H1 (cell line): ENCODE results near the gene NEK11. TPM values are rescaled to one million over a fixed set of nuclear protein-coding genes. Genes with fewer than 3 reads are reported as not detected.

Source experiments
- CTCF ChIA-PET: fragments of 300-600 bp; sonication (Branson Sonifier 250); formaldehyde crosslinking; loops from one replicate; lab custom pipeline; 2021; ENCODE audit not compliant: partially characterized antibody; lab: Charles Lee
- POLR2A ChIA-PET: fragments of 300-600 bp; sonication (Branson Sonifier 250); formaldehyde crosslinking; loops from one replicate; lab custom pipeline; 2021; ENCODE audit warnings: inconsistent platforms; ENCODE audit not compliant: partially characterized antibody; lab: Charles Lee
- DNase-seq, 2 experiments: peaks; one replicate each; pipeline versions ENCODE4 v3.0.0 to v3.0.0-alpha.2; 2010 to 2022; ENCODE audit warnings: low spot score in 2 of 2, low read depth in 1 of 2, mixed read lengths in 1 of 2
- FAIRE-seq: peaks from 2 replicates; lab custom pipeline; 2011; peaks lifted over from hg19 to GRCh38; lab: Jason Lieb, UNC
- H2AFZ ChIP-seq: 2 replicates; pipeline ENCODE4 v1.8.1; 2012; ENCODE audit warnings: low read length, inconsistent platforms
- H2AK5ac ChIP-seq: 2 replicates; pipeline ENCODE4 v1.6.1; 2013; ENCODE audit warnings: low read depth, low read length
- H2BK120ac ChIP-seq: replicated peaks from 2 replicates; pipeline ENCODE3; 2013; ENCODE audit warnings: low read depth, low read length, inconsistent platforms
- H2BK12ac ChIP-seq: 2 replicates; pipeline ENCODE4 v1.6.1; 2013; ENCODE audit warnings: low read depth, low read length
- H2BK15ac ChIP-seq: 2 replicates; pipeline ENCODE4 v1.6.1; 2013; ENCODE audit warnings: low read length
- H2BK20ac ChIP-seq: 2 replicates; pipeline ENCODE4 v1.6.1; 2013; ENCODE audit warnings: low read length
- H2BK5ac ChIP-seq: 2 replicates; pipeline ENCODE4 v1.6.1; 2013; ENCODE audit warnings: low read depth, low read length
- H3K14ac ChIP-seq: 2 replicates; pipeline ENCODE4 v1.6.1; 2013; ENCODE audit warnings: inconsistent platforms; ENCODE audit not compliant: insufficient read length
- H3K18ac ChIP-seq: 2 replicates; pipeline ENCODE4 v1.6.1; 2013; ENCODE audit warnings: low read length; ENCODE audit errors: extremely low read depth
- H3K23ac ChIP-seq: 2 replicates; pipeline ENCODE4 v1.6.1; 2013; ENCODE audit warnings: inconsistent platforms; ENCODE audit not compliant: insufficient read length
- H3K23me2 ChIP-seq: 2 replicates; pipeline ENCODE4 v1.6.1; 2013; ENCODE audit warnings: low read depth, low read length
- H3K27ac ChIP-seq: 2 replicates; pipeline ENCODE4 v1.6.1; 2011; ENCODE audit warnings: low read depth, low read length, inconsistent platforms
- H3K27me3 ChIP-seq, 4 experiments: replicated peaks in 1 of 4; 1 replicate in 1 of 4; 2 replicates in 3 of 4; pipeline versions ENCODE4 v1.6.1 to v1.8.1; 2011 to 2013; ENCODE audit warnings: low read length in 3 of 4, mild to moderate bottlenecking in 3 of 4, inconsistent platforms in 2 of 4, mixed read lengths in 2 of 4, moderate library complexity in 1 of 4; ENCODE audit not compliant: control insufficient read depth in 3 of 4, insufficient read depth in 3 of 4; ENCODE audit errors: extremely low read depth in 1 of 4
- H3K36me3 ChIP-seq, 4 experiments: 2 replicates each; pipeline versions ENCODE4 v1.6.1 to v1.8.1; 2011 to 2013; ENCODE audit warnings: mild to moderate bottlenecking in 4 of 4, low read length in 3 of 4, moderate library complexity in 2 of 4, control low read depth in 1 of 4, inconsistent platforms in 1 of 4; ENCODE audit not compliant: insufficient read depth in 4 of 4, control insufficient read depth in 2 of 4
- H3K4ac ChIP-seq: replicated peaks from 2 replicates; pipeline ENCODE3; 2013; ENCODE audit warnings: low read length, low read depth, mixed read lengths, inconsistent platforms; ENCODE audit not compliant: insufficient read length
- H3K4me1 ChIP-seq, 4 experiments: replicated peaks in 1 of 4; 1 replicate in 1 of 4; 2 replicates in 3 of 4; pipeline versions ENCODE4 v1.6.1 to v1.8.1; 2011 to 2013; ENCODE audit warnings: low read length in 3 of 4, inconsistent platforms in 2 of 4, mixed read lengths in 1 of 4; ENCODE audit not compliant: insufficient read depth in 4 of 4, control insufficient read depth in 3 of 4
- H3K4me2 ChIP-seq, 2 experiments: 2 replicates each; pipeline versions ENCODE4 v1.6.1 to v1.8.1; 2011 to 2013; ENCODE audit warnings: low read depth in 2 of 2, low read length in 2 of 2, control low read depth in 1 of 2, inconsistent platforms in 1 of 2, mild to moderate bottlenecking in 1 of 2; ENCODE audit not compliant: insufficient read depth in 1 of 2
- H3K4me3 ChIP-seq, 4 experiments: fragments of 200-600, 300-600 bp in 1 of 4; sonication (generic), shearing (Covaris generic), sonication (Bioruptor Twin) in 1 of 4; 2 replicates each; pipeline versions ENCODE4 v1.5.1 to v1.8.1; 2011 to 2016; ENCODE audit warnings: low read length in 4 of 4, low read depth in 3 of 4, control low read depth in 2 of 4, inconsistent platforms in 2 of 4, mild to moderate bottlenecking in 2 of 4, mixed read lengths in 1 of 4, moderate library complexity in 1 of 4; ENCODE audit not compliant: insufficient read depth in 2 of 4; ENCODE audit errors: extremely low read depth in 1 of 4
- H3K56ac ChIP-seq: replicated peaks from 2 replicates; pipeline ENCODE3; 2013; ENCODE audit warnings: low read depth, mild to moderate bottlenecking, mixed read lengths, low read length, inconsistent platforms; ENCODE audit not compliant: insufficient read length
- H3K79me1 ChIP-seq: 2 replicates; pipeline ENCODE4 v1.6.1; 2013; ENCODE audit warnings: low read depth, low read length, control low read depth
- H3K79me2 ChIP-seq, 2 experiments: 2 replicates each; pipeline versions ENCODE4 v1.6.1 to v1.8.1; 2012 to 2013; ENCODE audit warnings: low read length in 2 of 2, mild to moderate bottlenecking in 2 of 2, inconsistent platforms in 1 of 2; ENCODE audit not compliant: insufficient read depth in 2 of 2, control insufficient read depth in 1 of 2
- H3K9ac ChIP-seq, 4 experiments: replicated peaks in 1 of 4; 1 replicate in 1 of 4; 2 replicates in 3 of 4; pipeline versions ENCODE4 v1.6.1 to v1.8.1; 2011 to 2013; ENCODE audit warnings: low read depth in 3 of 4, low read length in 3 of 4, control low read depth in 2 of 4, mild to moderate bottlenecking in 2 of 4, moderate library complexity in 2 of 4, inconsistent platforms in 1 of 4; ENCODE audit errors: extremely low read depth in 1 of 4
- H3K9me3 ChIP-seq, 2 experiments: 2 replicates each; pipeline versions ENCODE4 v1.6.1 to v1.8.1; 2012 to 2013; ENCODE audit warnings: mild to moderate bottlenecking in 2 of 2, moderate library complexity in 2 of 2, control low read depth in 1 of 2, inconsistent platforms in 1 of 2, low read depth in 1 of 2, low read length in 1 of 2, mixed read lengths in 1 of 2; ENCODE audit not compliant: insufficient read depth in 2 of 2
- H4K20me1 ChIP-seq, 2 experiments: replicated peaks in 1 of 2; 2 replicates each; pipeline versions ENCODE3 to v1.8.1; 2011 to 2013; ENCODE audit warnings: inconsistent platforms in 2 of 2, low read length in 2 of 2, mild to moderate bottlenecking in 1 of 2; ENCODE audit not compliant: insufficient read depth in 2 of 2, control insufficient read depth in 1 of 2
- H4K5ac ChIP-seq: 2 replicates; pipeline ENCODE4 v1.6.1; 2013; ENCODE audit warnings: low read length, low read depth, mixed read lengths, inconsistent platforms; ENCODE audit not compliant: insufficient read length
- H4K8ac ChIP-seq: 2 replicates; pipeline ENCODE4 v1.8.0; 2013; ENCODE audit warnings: mild to moderate bottlenecking, moderate library complexity, low read length, inconsistent platforms; ENCODE audit not compliant: insufficient read depth; ENCODE audit errors: extremely low read depth
- H4K91ac ChIP-seq: replicated peaks from 2 replicates; pipeline ENCODE3; 2013; ENCODE audit warnings: low read length, mixed read lengths, inconsistent platforms; ENCODE audit not compliant: insufficient read length
- BACH1 ChIP-seq: IDR thresholded peaks from 2 replicates; pipeline ENCODE4 v1.6.1; 2012; ENCODE audit warnings: low read length, improper control_type of control experiment
- CHD1 ChIP-seq: IDR thresholded peaks from 2 replicates; pipeline ENCODE4 v1.6.1; 2012; ENCODE audit warnings: low read depth, low read length, improper control_type of control experiment
- POLR2A ChIP-seq, 2 experiments: IDR thresholded peaks; 1 replicate in 1 of 2; 2 replicates in 1 of 2; pipeline ENCODE4 v1.6.1; 2011; ENCODE audit warnings: low read depth in 2 of 2, low read length in 2 of 2, mild to moderate bottlenecking in 2 of 2; ENCODE audit errors: control extremely low read depth in 1 of 2
- POLR2AphosphoS5 ChIP-seq: IDR thresholded peaks from 2 replicates; pipeline ENCODE4 v1.6.1; 2011; ENCODE audit warnings: low read depth, low read length
- SIX5 ChIP-seq: IDR thresholded peaks from 2 replicates; pipeline ENCODE4 v1.6.1; 2011; ENCODE audit warnings: mild to moderate bottlenecking, low read depth, low read length
- TBP ChIP-seq: IDR thresholded peaks from 2 replicates; pipeline ENCODE4 v1.6.1; 2011; ENCODE audit warnings: low read depth, low read length, improper control_type of control experiment
- TCF12 ChIP-seq: IDR thresholded peaks from 2 replicates; pipeline ENCODE4 v1.6.1; 2011; ENCODE audit warnings: low read depth, mild to moderate bottlenecking, low read length
- WGBS, 2 experiments: shearing (Covaris generic) in 1 of 2; methylation state at CpG; one replicate each; pipeline versions ENCODE4 v1.1.6 to v1.1.7; 2013 to 2015; ENCODE audit warnings: low lambda C conversion rate in 2 of 2, mixed read lengths in 2 of 2, inconsistent platforms in 1 of 2, low coverage in 1 of 2, missing lambda C conversion rate in 1 of 2; ENCODE audit not compliant: insufficient replicate concordance in 2 of 2, insufficient coverage in 1 of 2, insufficient read length in 1 of 2; ENCODE audit errors: extremely low coverage in 1 of 2, missing lambda C conversion rate in 1 of 2; 5-methylcytosine and 5-hydroxymethylcytosine counted together
- polyA plus RNA-seq, 7 experiments: library from polyadenylated mRNA; depleted of rRNA in 3 of 7; stranded (reverse) in 5 of 7; unstranded in 2 of 7; fragments of >200 nt in 5 of 7; fragments of 200-250 nt in 2 of 7; gene quantifications; 1 replicate in 5 of 7; 2 replicates in 1 of 7; 4 replicates in 1 of 7; pipeline versions ENCODE4 v1.2.1 to v1.2.3, GENCODE V29; 2011 to 2013; ENCODE audit warnings: missing spikeins in 2 of 7, mixed read lengths in 2 of 7
- total RNA-seq: library from RNA; stranded (reverse); fragmentation: NEBNext Ultra II Directional; extraction: Animal tissue kit (Norgen Biotek cat#: 25700); gene quantifications from 2 replicates; pipeline ENCODE4 v1.2.1, GENCODE V29; 2021
- TF ChIP-seq, protein P1 (sequence below): IDR thresholded peaks from 2 replicates; pipeline ENCODE4 v1.6.1; 2012; ENCODE audit warnings: low read length, inconsistent platforms
- TF ChIP-seq, protein P2 (sequence below): IDR thresholded peaks from 2 replicates; pipeline ENCODE4 v1.6.1; 2011; ENCODE audit warnings: low read length, improper control_type of control experiment

The NEK11 gene
- total and polyA plus RNA-seq, 2 of the 8 experiments (the other 6 are each of a cell fraction or from before 2014, with no cell fraction given): 0.60 TPM; not detected in 1

DNA sequence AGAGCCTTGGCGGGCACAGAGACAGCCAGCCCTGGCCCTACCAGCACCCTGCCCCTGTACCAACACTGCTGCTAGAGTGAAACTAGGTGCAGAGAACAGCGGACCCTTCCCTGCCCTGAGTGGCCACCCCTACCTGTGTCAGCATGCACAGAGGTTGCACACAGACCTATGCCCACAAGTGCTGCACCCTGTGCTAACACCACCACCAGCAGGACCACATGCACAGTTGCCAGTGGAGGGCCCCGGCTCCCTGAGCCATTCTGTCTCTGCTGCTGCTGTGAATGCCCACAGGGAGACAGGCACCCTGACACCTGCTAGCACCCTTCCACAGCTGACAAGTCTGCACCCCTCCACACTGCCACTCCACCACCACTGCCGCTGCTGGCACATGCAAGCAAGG, 131.8 kb downstream of the NEK11 start:
- H4K5ac ChIP-seq: no peak overlapping the region
- no peak overlapping the region for H2BK120ac ChIP-seq
- H3K27ac ChIP-seq: no peak overlapping the region
- H3K36me3 ChIP-seq: no peaks in the 10 kb centered on the region
- no peak overlapping the region for H3K4me3 ChIP-seq
- no peak overlapping the region for H4K91ac ChIP-seq
- H3K79me2 ChIP-seq: no peaks in the 10 kb centered on the region
- 0 out of 2 replicates have a peak overlapping the region, but pooled peaks have one; percentile 75 for H2AK5ac ChIP-seq
- no peak overlapping the region for H3K9ac ChIP-seq
- H3K23ac ChIP-seq: no peak overlapping the region
- H2BK12ac ChIP-seq: peak overlapping the region; percentile 50; the same call in 1 of the 2 replicates
- no peak overlapping the region; the same call in 1 of the 2 replicates for H2BK15ac ChIP-seq
- H3K56ac ChIP-seq: no peak overlapping the region
- CTCF ChIA-PET: interaction anchor here (0.6 to 1.9 kb wide), 3 partner anchors 111 to 977 kb away, joined by 3 to 4 read pairs (median 3); no protein-coding TSS in a partner anchor
- 89% methylated on average over 4 of the region's 4 CpGs; no CpG with 5 or more reads in 1 of the 2 experiments for WGBS, 2 experiments
- POLR2A ChIA-PET: no interaction called here
- H3K23me2 ChIP-seq: no peaks in the 10 kb centered on the region
- H3K27me3 ChIP-seq: no peaks in the 10 kb centered on the region
- DNase-seq: no peak
- no peaks in the 10 kb centered on the region for H4K20me1 ChIP-seq
- H3K18ac ChIP-seq: no peak overlapping the region
- no peaks in the 10 kb centered on the region for H3K9me3 ChIP-seq
- H4K8ac ChIP-seq: peak overlapping the region; percentile 62
- H2AFZ ChIP-seq: no peak overlapping the region
- no peak overlapping the region for H2BK20ac ChIP-seq
- H2BK5ac ChIP-seq: peak overlapping the region; percentile 35; the same call in 1 of the 2 replicates
- H3K4ac ChIP-seq: no peak overlapping the region
- H3K4me2 ChIP-seq: no peak overlapping the region
- H3K79me1 ChIP-seq: no peaks in the 10 kb centered on the region
- H3K14ac ChIP-seq: no peak overlapping the region
- H3K4me1 ChIP-seq: no peaks in the 10 kb centered on the region
- no peak for FAIRE-seq
- TF ChIP-seq BACH1: no peak
- TF ChIP-seq, protein P1, sequence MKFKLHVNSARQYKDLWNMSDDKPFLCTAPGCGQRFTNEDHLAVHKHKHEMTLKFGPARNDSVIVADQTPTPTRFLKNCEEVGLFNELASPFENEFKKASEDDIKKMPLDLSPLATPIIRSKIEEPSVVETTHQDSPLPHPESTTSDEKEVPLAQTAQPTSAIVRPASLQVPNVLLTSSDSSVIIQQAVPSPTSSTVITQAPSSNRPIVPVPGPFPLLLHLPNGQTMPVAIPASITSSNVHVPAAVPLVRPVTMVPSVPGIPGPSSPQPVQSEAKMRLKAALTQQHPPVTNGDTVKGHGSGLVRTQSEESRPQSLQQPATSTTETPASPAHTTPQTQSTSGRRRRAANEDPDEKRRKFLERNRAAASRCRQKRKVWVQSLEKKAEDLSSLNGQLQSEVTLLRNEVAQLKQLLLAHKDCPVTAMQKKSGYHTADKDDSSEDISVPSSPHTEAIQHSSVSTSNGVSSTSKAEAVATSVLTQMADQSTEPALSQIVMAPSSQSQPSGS: no peak
- no peak for TF ChIP-seq TCF12
- no peak for TF ChIP-seq POLR2AphosphoS5
- TF ChIP-seq CHD1: no peak
- TF ChIP-seq, protein P2, sequence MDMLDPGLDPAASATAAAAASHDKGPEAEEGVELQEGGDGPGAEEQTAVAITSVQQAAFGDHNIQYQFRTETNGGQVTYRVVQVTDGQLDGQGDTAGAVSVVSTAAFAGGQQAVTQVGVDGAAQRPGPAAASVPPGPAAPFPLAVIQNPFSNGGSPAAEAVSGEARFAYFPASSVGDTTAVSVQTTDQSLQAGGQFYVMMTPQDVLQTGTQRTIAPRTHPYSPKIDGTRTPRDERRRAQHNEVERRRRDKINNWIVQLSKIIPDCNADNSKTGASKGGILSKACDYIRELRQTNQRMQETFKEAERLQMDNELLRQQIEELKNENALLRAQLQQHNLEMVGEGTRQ: no peak
- no peak for TF ChIP-seq TBP
- TF ChIP-seq POLR2A (IDR thresholded peaks at IDR 0.05; ENCODE audit: control extremely low read depth in 1 of 2, low read depth in 2 of 2, low read length in 2 of 2): no peak
- no peak for TF ChIP-seq SIX5
